ENCODE measurements around the gene DLK1. TPM values are rescaled to one million over a fixed set of nuclear protein-coding genes. Genes with fewer than 3 reads are reported as not detected.

DLK1 gene
- total RNA-seq, 1 donor from 2014 or later: not detected

- Mint-ChIP-seq H3K36me3 (ENCODE audit: low read depth) (no peaks in the 10 kb centered on the region), H3K4me3 (ENCODE audit: low read depth) (no peak overlapping the region), H3K4me1 (ENCODE audit: low read depth) (no peaks in the 10 kb centered on the region), H3K9me3 (no peaks in the 10 kb centered on the region), H3K27me3 (ENCODE audit: low read depth) (peaks cover 29% of the 10 kb centered on the region), H3K27ac (no peak overlapping the region)
- DNase-seq (ENCODE audit: low spot score): no peak
- intact Hi-C loops (cut with micrococcal nuclease): no loop called here
Observed at GRCh38 chr14:100725587-100726387, 905 bp upstream of the DLK1 start.

DNA sequence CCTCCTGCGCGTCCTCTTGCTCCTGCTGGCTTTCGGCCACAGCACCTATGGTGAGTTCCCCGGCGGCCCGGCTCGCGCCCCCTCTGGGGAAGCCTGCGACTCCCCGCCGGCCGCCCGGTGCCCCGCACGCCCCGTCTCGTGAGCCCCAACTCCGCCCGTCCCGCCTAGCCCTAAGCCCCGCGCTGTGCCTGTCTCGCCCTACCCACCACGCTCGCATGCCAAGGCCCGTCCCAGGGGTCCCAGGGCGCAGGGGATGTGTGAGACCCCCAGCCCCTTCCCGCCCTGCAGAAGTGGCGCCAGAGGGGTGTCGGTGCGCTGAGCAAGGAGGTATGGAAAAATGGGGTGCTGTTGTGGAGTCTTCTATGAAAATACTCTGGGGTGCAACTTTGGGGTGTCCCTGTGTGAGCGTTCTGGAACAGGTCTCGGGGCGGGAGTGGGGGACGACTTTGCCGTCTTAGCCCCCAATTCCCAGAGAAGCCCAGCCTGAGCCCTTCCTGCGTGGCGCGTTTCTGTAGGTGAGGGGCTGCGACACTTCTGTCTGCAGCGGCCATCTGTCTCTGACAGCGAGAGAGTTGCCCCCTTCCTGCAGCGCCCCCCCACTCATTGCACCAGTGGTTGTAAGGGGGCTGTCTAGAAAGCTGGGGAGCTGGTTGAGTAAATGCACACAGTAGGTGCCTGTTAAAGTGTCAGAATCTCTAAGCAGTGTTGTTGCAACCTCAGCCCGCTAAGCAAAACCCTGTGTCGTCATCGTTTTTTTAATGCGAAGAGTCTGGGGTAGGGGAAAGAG is 587 bp downstream of the DLK1 start:
- Mint-ChIP-seq H3K27ac (no peak overlapping the region), H3K36me3 (ENCODE audit: low read depth) (no peaks in the 10 kb centered on the region), H3K27me3 (ENCODE audit: low read depth) (peaks cover 29% of the 10 kb centered on the region), H3K4me3 (ENCODE audit: low read depth) (no peak overlapping the region), H3K4me1 (ENCODE audit: low read depth) (no peaks in the 10 kb centered on the region), H3K9me3 (no peaks in the 10 kb centered on the region)
- no peak for DNase-seq (ENCODE audit: low spot score)
- intact Hi-C loops (cut with micrococcal nuclease): no loop called here

- intact Hi-C loops (cut with micrococcal nuclease): no loop called here
- H3K9me3 Mint-ChIP-seq: no peaks in the 10 kb centered on the region
- DNase-seq (ENCODE audit: low spot score): no peak
- H3K27me3 Mint-ChIP-seq (ENCODE audit: low read depth): peaks cover 29% of the 10 kb centered on the region
- H3K4me1 Mint-ChIP-seq (ENCODE audit: low read depth): no peaks in the 10 kb centered on the region
- H3K27ac Mint-ChIP-seq: no peak overlapping the region
- no peak overlapping the region for H3K4me3 Mint-ChIP-seq (ENCODE audit: low read depth)
- H3K36me3 Mint-ChIP-seq (ENCODE audit: low read depth): no peaks in the 10 kb centered on the region
Observed at GRCh38 chr14:100727873-100728240, 1.2 kb downstream of the DLK1 start.

GRCh38 chr14:100728962-100729361 is 2.3 kb downstream of the DLK1 start:
- no peaks in the 10 kb centered on the region for H3K4me1 Mint-ChIP-seq (ENCODE audit: low read depth)

GRCh38 chr14:100729982-100730381 is 3.3 kb downstream of the DLK1 start:
- no peak for DNase-seq (ENCODE audit: low spot score)
- Mint-ChIP-seq H3K27me3 (ENCODE audit: low read depth) (peaks cover 29% of the 10 kb centered on the region), H3K4me3 (ENCODE audit: low read depth) (no peak overlapping the region), H3K27ac (no peak overlapping the region), H3K9me3 (no peaks in the 10 kb centered on the region), H3K4me1 (ENCODE audit: low read depth) (no peaks in the 10 kb centered on the region), H3K36me3 (ENCODE audit: low read depth) (no peaks in the 10 kb centered on the region)
- intact Hi-C loops (cut with micrococcal nuclease): no loop called here

More at GRCh38 chr14:100728962-100729361, 2.3 kb downstream of the DLK1 start:
- H3K4me3 Mint-ChIP-seq (ENCODE audit: low read depth): no peak overlapping the region
- H3K27me3 Mint-ChIP-seq (ENCODE audit: low read depth): peaks cover 29% of the 10 kb centered on the region
- intact Hi-C loops (cut with micrococcal nuclease): no loop called here
- H3K36me3 Mint-ChIP-seq (ENCODE audit: low read depth): no peaks in the 10 kb centered on the region
- no peaks in the 10 kb centered on the region for H3K9me3 Mint-ChIP-seq
- DNase-seq (ENCODE audit: low spot score): no peak
- H3K27ac Mint-ChIP-seq: no peak overlapping the region

- H3K36me3 Mint-ChIP-seq (ENCODE audit: low read depth): no peaks in the 10 kb centered on the region
- peaks cover 28% of the 10 kb centered on the region for H3K27me3 Mint-ChIP-seq (ENCODE audit: low read depth)
- no peak for DNase-seq (ENCODE audit: low spot score)
- H3K27ac Mint-ChIP-seq: no peak overlapping the region
- H3K4me3 Mint-ChIP-seq (ENCODE audit: low read depth): no peak overlapping the region
- H3K4me1 Mint-ChIP-seq (ENCODE audit: low read depth): no peaks in the 10 kb centered on the region
- intact Hi-C loops (cut with micrococcal nuclease): no loop called here
- H3K9me3 Mint-ChIP-seq: no peaks in the 10 kb centered on the region
Observed at GRCh38 chr14:100730581-100730980, 3.9 kb downstream of the DLK1 start.

- H3K9me3 Mint-ChIP-seq: no peaks in the 10 kb centered on the region
- intact Hi-C loops (cut with micrococcal nuclease): no loop called here
- no peak for DNase-seq (ENCODE audit: low spot score)
Observed at GRCh38 chr14:100731011-100731670, 4.4 kb downstream of the DLK1 start.

GRCh38 chr14:100731846-100732765 is 5.4 kb downstream of the DLK1 start:
- Mint-ChIP-seq H3K36me3 (ENCODE audit: low read depth) (no peaks in the 10 kb centered on the region), H3K4me1 (ENCODE audit: low read depth) (no peaks in the 10 kb centered on the region)

More at GRCh38 chr14:100731011-100731670, 4.4 kb downstream of the DLK1 start:
- H3K36me3 Mint-ChIP-seq (ENCODE audit: low read depth): no peaks in the 10 kb centered on the region
- H3K4me1 Mint-ChIP-seq (ENCODE audit: low read depth): no peaks in the 10 kb centered on the region
- no peak overlapping the region for H3K27ac Mint-ChIP-seq
- H3K4me3 Mint-ChIP-seq (ENCODE audit: low read depth): no peak overlapping the region
- H3K27me3 Mint-ChIP-seq (ENCODE audit: low read depth): peaks cover 22% of the 10 kb centered on the region

GRCh38 chr14:100732766-100733100 is 6.0 kb downstream of the DLK1 start:
- intact Hi-C loops (cut with micrococcal nuclease): no loop called here
- no peak for DNase-seq (ENCODE audit: low spot score)
- Mint-ChIP-seq H3K36me3 (ENCODE audit: low read depth) (no peaks in the 10 kb centered on the region), H3K9me3 (no peaks in the 10 kb centered on the region), H3K4me1 (ENCODE audit: low read depth) (no peaks in the 10 kb centered on the region), H3K27me3 (ENCODE audit: low read depth) (peaks cover 11% of the 10 kb centered on the region), H3K4me3 (ENCODE audit: low read depth) (no peak overlapping the region), H3K27ac (no peak overlapping the region)

More at GRCh38 chr14:100731846-100732765, 5.4 kb downstream of the DLK1 start:
- H3K4me3 Mint-ChIP-seq (ENCODE audit: low read depth): no peak overlapping the region
- intact Hi-C loops (cut with micrococcal nuclease): no loop called here
- DNase-seq (ENCODE audit: low spot score): no peak
- H3K27ac Mint-ChIP-seq: no peak overlapping the region
- H3K9me3 Mint-ChIP-seq: no peaks in the 10 kb centered on the region
- H3K27me3 Mint-ChIP-seq (ENCODE audit: low read depth): peaks cover 17% of the 10 kb centered on the region

- Mint-ChIP-seq H3K27me3 (ENCODE audit: low read depth) (peaks cover 7% of the 10 kb centered on the region), H3K36me3 (ENCODE audit: low read depth) (no peaks in the 10 kb centered on the region), H3K4me3 (ENCODE audit: low read depth) (no peak overlapping the region), H3K9me3 (no peaks in the 10 kb centered on the region), H3K27ac (no peak overlapping the region), H3K4me1 (ENCODE audit: low read depth) (no peaks in the 10 kb centered on the region)
- DNase-seq (ENCODE audit: low spot score): no peak
- intact Hi-C loops (cut with micrococcal nuclease): no loop called here
Observed at GRCh38 chr14:100733152-100733850, 6.6 kb downstream of the DLK1 start.

- Mint-ChIP-seq H3K36me3 (ENCODE audit: low read depth) (no peaks in the 10 kb centered on the region), H3K27ac (no peak overlapping the region), H3K4me1 (ENCODE audit: low read depth) (no peaks in the 10 kb centered on the region), H3K4me3 (ENCODE audit: low read depth) (no peak overlapping the region), H3K9me3 (no peaks in the 10 kb centered on the region), H3K27me3 (ENCODE audit: low read depth) (no peaks in the 10 kb centered on the region)
- no peak for DNase-seq (ENCODE audit: low spot score)
- intact Hi-C loops (cut with micrococcal nuclease): no loop called here
Observed at GRCh38 chr14:100734031-100734990, 7.6 kb downstream of the DLK1 start.

Measured in activated T-helper 2 cell treated with anti-CD3 and anti-CD28 coated beads, Interferon-gamma antibody, Interleukin-2, Interleukin-4, amounts not matched to agents 10 μg/mL and 5 μg/mL and 100 μg/mL, durations not matched to agents 14 hours and 24 hours and 36 hours (primary cell).